LoVo (cell line): Measurements from ENCODE around the gene KLHL9.
"Not testable (repeated sequence)": the region's sequence is repeated elsewhere in the genome, so short reads cannot be mapped to it uniquely, and the experiment has no call there.

ENCODE experiments used
- DNase-seq: peaks from one replicate; pipeline ENCODE4 v3.0.0-alpha.2; 2016; ENCODE audit warnings: low spot score

The KLHL9 gene

DNA sequence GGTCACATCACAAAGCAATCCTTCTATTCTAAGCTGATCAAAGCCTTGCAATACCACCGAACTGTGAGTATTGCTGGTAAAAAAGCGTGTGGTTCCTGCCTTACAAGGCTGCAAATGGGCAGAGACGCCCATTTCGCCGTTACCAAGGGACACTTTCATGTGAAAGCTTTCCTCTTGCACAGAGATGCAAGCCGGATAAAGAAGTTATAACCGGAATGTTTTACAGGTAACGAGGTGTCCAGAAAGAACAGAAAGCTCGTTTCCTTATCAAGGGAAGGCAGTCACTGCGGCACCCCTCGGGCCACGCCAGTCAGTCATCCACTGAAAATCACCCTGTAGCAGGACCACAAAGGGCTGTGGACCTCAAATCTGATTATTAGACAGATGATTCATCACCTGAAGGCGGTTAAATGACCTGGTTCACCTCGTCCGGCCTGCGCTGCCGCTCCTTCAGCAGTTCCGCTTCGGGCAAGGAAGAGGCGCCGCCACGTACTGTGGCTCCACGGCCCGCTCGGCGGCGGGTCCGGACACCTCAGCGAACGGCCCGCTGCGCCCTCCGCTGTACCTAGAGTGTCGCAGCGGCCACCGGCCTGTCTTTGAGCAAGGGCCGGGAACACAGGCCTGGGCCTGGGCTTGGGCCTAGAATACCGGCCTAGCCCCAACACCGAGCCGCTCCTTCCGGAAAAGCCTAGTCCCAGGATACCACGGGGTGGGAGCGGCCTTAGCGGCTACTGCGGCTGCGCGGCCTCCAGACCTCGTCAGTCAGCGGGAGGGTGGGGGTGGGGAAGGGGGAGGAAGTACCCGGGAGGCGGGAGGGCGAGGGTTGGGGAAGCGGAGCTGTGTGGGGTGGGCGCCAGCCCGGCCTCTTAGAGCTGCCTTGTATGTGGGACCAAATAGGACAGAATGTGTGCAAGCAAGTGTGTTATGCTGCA lies at the start of gene KLHL9:
Gene KLHL9 (minus strand): TSS at position 704 of the 932 bp plus-strand sequence. CDS start 545 bp downstream, at position 159.
- DNase-seq, result peak; percentile 92

DNA sequence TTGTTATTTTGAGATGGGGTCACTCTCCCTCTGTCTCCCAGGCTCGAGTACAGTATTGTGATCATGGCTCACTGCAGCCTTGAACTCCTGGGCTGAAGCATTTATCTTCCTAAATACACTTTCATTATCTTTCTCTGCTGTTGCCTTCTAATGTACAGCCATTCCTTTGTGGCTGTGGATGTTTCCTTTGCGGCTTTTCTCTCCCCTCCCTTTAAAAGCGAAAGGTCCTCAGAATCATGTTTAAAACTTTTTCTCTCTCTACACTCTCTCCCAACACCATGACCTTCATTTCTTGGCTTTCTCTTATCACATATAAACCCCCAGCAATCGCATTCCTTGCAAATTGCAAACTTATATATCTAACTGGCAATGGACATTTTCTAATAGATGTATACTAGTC lies 48.4 kb upstream of the KLHL9 start:
- DNase-seq, result no peak

DNA sequence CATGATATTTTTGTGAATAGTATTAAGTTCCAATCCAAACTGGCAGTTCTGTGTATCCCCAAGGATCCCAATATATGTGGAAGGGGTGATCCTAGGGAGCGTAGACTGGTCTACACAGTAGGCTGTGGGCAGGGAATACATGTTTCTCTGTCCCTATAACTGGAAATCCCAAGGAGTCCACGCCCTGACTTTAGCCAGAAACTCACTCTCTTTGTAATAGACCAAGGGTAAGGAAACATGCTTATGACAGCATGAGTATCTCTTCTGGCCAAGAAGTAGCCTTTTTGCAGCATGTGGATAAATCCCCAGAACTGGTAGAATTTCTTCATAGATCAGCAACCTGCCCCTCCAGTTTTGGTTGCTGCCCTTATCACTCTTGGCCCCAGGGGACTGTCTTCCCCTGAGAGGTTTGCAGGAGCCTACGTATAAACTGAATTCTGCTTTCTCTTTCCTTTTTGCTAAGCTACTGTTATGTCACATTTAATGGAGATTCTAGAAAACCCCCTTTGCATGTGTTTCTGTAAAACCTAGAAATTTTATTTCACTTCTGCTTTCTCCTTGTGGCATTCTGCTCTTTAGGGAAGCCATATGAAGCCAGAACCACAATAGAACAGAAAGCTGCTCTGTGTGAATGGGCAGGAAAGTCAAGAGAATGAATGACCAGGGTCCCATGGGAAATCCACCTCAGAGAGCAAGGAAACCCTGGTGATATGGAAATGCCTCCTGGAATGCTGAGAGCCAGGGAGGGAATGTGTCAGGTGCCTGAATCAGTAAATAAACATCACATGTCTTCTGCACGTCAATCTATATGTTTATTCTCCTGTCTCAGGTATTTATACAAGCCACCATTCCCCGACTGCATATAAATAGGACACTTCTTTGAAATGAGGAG lies 46.5 kb upstream of the KLHL9 start:
- DNase-seq, result peak; percentile 41

DNA sequence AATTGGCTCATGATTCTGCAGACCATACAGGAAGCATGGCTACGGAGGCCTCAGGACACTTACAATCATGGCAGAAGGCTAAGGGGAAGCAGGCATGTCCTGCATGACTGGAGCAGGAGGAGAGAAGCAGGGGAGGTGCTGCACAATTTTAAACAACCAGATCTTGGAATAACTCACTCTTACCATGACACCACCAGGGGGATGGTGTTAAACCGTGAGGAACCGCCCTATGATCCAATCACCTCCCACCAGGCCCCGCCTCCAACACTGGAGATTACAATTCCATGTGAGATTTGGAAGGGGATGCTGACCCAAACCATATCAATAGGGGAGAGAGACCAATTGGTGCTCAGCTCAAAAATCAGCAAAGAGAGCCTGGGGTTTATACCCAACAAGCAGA lies 36.3 kb upstream of the KLHL9 start:
- DNase-seq, result not testable (repeated sequence)

DNA sequence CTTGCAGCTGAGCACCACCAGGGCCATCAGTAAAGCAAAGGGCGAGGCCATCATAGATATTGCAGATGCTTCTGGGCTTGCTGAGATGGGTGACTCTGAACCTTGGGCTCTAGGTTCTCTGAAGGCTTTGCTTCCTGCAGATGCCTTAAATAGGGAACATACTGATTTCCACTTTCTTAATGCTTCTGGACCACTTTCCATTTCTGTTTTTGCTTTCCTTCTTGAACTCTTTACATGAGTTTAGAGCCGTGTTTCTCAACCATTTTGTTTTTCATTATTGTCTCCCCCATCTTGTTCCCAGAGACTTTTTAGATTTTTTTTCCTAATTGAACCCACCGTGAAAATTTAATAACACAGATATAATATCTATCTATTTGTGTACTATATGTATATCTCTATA lies 32.8 kb upstream of the KLHL9 start, which contains the start of gene IFNA13:
Gene IFNA13 (minus strand): TSS at position 101 of the 400 bp plus-strand sequence. CDS start 47 bp downstream, at position 54.
- no peak for DNase-seq

- not testable (repeated sequence) for DNase-seq
Measured at GRCh38 chr9:21367169-21367568, 32.0 kb upstream of the KLHL9 start.

GRCh38 chr9:21362287-21362686 lies 27.1 kb upstream of the KLHL9 start:
- DNase-seq, result no peak

DNA sequence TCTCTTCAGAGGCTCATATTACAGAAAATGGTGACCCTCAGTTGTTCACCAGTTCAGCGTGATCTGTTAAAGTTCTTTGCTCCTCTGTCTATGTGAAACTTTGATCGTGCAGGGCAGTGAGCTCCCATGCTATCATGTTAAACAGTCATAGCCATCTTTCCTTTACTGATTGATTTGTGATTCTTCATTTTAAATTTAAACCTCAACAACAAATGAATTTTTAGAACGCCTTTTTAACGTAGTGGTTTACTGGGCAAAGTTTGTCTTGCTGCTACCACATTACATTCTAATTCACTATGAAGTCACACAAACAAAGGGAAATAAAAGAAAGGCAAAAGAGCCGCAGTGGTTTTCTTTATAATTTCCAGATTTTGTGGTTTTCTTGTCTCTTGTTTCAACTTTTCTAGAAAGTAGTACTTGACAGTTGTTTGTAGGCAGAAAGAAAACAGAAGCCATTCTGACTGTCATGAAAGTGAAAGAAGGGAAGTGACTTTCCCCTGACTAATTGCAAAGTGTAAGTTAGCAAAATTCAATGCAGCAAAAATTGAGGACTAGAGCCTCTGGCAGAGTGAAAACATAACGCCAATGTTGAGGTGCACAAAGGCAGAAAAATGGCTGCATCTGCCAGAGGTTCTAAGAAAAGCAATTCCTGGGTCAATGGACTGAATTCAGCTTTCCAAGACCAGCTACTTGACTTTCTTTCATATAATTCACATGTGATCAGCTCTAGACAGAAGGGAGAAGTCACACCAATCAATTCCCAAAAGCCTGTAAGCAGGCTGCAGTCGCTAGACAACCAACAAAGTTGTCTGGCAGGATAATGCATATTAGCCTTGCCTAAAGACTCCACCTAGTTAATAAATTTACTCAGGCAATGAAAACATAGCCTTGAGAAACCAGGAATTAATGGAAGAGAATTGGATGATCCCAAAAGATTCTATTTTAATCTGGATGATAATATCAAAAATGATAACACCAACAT lies 22.6 kb upstream of the KLHL9 start:
- DNase-seq, result no peak

GRCh38 chr9:21350787-21351186 lies 15.6 kb upstream of the KLHL9 start, which contains the start of gene IFNA6:
IFNA6 (minus strand) TSS chr9:21350887; CDS start chr9:21350887, 0 bp downstream.
- no peak for DNase-seq

DNA sequence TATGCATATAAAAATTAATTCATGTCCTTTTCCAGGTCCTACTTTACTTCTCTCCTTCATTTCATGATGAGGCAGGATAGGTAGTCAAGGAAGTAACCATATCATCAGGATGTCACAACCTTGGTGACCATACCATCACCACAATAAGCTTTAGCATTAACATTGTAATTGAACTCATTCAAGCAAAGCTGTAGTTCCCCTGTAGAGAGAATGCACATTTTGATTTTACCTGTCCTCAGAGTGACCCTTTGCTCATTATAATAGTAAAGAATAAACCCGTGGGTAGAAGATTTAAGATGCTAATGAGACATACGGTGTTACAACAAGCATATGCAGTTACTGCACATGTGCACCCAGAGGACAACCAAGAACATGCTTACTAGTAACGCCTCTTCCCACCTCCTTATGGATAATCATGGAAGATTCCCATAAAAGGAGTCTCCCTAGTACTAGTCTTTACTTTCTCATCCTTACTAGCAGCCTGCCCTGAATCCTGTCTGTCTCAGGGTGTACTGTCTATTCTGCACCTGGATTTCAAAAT lies 13.3 kb upstream of the KLHL9 start:
- no peak for DNase-seq

- no peak for DNase-seq
Measured at GRCh38 chr9:21340735-21341134, 5.5 kb upstream of the KLHL9 start.

- no peak for DNase-seq
Measured at GRCh38 chr9:21336457-21336856, 1.3 kb upstream of the KLHL9 start.

DNA sequence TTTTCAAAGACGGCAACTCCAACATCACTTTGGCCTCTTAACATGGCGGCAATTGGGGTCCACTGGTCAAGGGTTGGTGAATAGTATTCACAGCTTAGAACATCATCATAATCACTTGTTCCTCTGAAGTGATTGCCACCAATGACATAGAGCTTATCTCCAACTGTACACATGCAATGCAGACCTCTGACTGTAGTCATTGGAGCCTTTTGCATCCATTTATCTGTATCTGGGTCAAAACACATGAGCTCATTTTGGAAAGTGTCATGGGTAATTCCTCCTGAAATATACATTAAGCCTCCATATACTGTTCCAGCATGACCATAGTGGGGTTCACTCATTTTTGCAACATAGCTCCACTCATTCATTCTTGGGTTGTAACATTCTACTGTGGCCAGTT lies 2.0 kb downstream of the KLHL9 start:
- DNase-seq, result no peak

DNA sequence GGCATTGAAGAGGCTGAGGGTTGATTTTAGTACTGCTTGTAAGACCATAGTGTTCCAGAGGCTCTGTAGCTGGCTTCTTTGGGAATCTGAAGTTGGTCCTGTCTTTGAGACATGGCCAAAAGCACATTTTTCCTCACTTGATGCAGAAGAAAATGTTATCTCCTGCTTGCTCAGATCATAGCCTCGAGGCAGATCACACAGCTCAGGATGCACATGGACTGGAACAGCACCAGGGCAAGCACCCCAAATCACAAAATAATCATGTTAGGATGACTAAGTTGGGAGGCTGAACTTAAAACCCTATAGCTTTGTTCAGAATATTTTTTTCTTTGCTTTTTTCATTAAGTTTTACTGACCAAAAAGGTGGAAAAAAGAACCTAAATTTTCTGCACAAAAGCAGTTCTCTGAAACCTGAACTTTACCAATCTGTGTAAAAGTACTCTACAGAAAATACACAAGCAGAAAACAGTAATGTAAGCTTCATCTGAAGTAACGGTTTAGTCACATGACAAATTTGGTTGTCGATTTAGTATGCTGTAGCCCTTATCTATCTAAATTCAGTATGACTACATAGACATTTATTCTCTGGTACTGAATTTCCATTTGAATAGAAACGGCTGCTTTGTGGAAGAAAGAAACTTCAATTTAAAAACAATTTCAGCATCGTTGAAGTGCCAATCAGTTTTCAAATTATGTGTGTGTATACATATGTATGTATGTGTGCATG lies 3.4 kb downstream of the KLHL9 start:
- DNase-seq, result no peak

DNA sequence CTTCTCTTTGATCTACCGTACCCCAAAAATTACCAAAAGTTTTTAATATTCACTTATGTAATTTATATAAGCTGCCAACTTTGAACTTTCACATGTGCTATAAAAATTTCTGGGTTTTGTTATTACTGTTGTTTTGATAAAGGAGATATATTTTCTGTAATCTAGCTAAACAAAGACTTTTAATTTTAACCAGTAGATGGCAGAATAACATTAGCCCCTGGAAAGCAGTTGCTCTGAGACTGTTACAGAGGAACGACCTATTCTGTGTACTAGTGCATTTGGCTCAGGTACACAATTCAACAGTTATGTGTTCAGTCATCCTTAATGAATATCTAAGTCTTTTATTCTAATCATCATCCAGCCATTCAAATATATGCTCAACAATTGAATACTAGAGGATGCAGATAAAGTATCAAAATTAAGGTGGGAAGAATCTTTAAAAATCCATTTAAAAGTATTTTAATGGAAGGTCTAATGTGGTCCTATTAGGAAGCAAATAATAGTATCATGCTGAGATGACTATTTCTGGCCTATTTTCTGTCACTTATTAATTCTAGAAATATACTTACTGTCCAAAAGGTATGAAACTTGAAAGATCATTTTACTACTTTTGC lies 8.6 kb downstream of the KLHL9 start:
- peak; percentile 65 for DNase-seq

- no peak for DNase-seq
Measured at GRCh38 chr9:21324047-21324446, 11.2 kb downstream of the KLHL9 start.

GRCh38 chr9:21322911-21323461 lies 12.2 kb downstream of the KLHL9 start:
- DNase-seq, result no peak

GRCh38 chr9:21320465-21320864 lies 14.7 kb downstream of the KLHL9 start:
- no peak for DNase-seq
